Tibial nerve (tissue), 4 donors: ENCODE measurements around the gene FCSK. TPM values are rescaled to one million over a fixed set of nuclear protein-coding genes. Genes with fewer than 3 reads are reported as not detected.

ENCODE experiments used
- DNase-seq, 2 donors: peaks; one replicate each; pipeline ENCODE4 v3.0.0-alpha.2; 2019; ENCODE audit warnings: low spot score in 2 of 2
- H3K27ac ChIP-seq, 4 donors: fragments of 200-600 bp; sonication (generic) in 3 of 4; one replicate each; pipeline ENCODE4 v1.5.1; 2017 to 2019; ENCODE audit warnings: mild to moderate bottlenecking in 1 of 4
- H3K27me3 ChIP-seq, 2 donors: fragments of 200-600 bp; sonication (generic) in 1 of 2; one replicate each; pipeline versions ENCODE4 v1.5.1 to v1.6.0; 2017 to 2019
- H3K36me3 ChIP-seq, 3 donors: fragments of 200-600 bp; sonication (generic); one replicate each; pipeline ENCODE4 v1.5.1; 2018 to 2019
- H3K4me1 ChIP-seq, 4 donors: fragments of 200-600 bp; sonication (generic) in 3 of 4; one replicate each; pipeline ENCODE4 v1.5.1; 2017 to 2019
- H3K4me3 ChIP-seq, 4 donors: fragments of 200-600 bp; sonication (generic) in 3 of 4; one replicate each; pipeline ENCODE4 v1.5.1; 2017 to 2019; ENCODE audit warnings: mild to moderate bottlenecking in 1 of 4, moderate library complexity in 1 of 4
- H3K9me3 ChIP-seq, 4 donors: fragments of 200-600 bp; sonication (generic) in 3 of 4; one replicate each; pipeline ENCODE4 v1.5.1; 2017 to 2019
- EP300 ChIP-seq, 2 donors: sonication (generic); formaldehyde crosslinking; IDR thresholded peaks; one replicate each; pipeline ENCODE4 v1.6.1; 2017; ENCODE audit warnings: antibody characterized with exemption in 2 of 2, mild to moderate bottlenecking in 1 of 2
- POLR2A ChIP-seq, 2 donors: fragments of 450-650 bp; IDR thresholded peaks; one replicate each; pipeline ENCODE4 v1.6.1; 2017; ENCODE audit warnings: antibody characterized with exemption in 2 of 2, mild to moderate bottlenecking in 2 of 2, moderate library complexity in 2 of 2
- WGBS, 2 donors: methylation state at CpG; one replicate each; pipeline ENCODE4 v1.1.5; 2018; 5-methylcytosine and 5-hydroxymethylcytosine counted together
- total RNA-seq, 4 donors: library from RNA; depleted of rRNA; stranded (reverse); fragments of >200 nt; gene quantifications; one replicate each; pipeline ENCODE4 v1.1.0, GENCODE V29; 2016
- TF ChIP-seq, protein P1 (sequence below), 5 experiments: fragments of 200-600 bp in 3 of 5; fragments of 450-650 bp in 2 of 5; sonication (generic) in 3 of 5; IDR thresholded peaks; one replicate each; pipeline ENCODE4 v1.5.1; 2016 to 2019; ENCODE audit warnings: antibody characterized with exemption in 5 of 5, mild to moderate bottlenecking in 3 of 5, moderate library complexity in 2 of 5

FCSK gene
- total RNA-seq, 4 donors from 2014 or later, result 21.3 to 53.1 (median 37.9) TPM

- no peak overlapping the region for H3K4me3 ChIP-seq
Measured at GRCh38 chr16:70416748-70417616, 37.4 kb upstream of the FCSK start.

GRCh38 chr16:70417661-70418060, 36.7 kb upstream of the FCSK start:
- Histone ChIP-seq H3K27me3 (no peaks in the 10 kb centered on the region), H3K4me1 (peaks cover 0 to 53% (median 26%) of the 10 kb centered on the region in 4 donors), H3K36me3 (peaks cover 0 to 2% (median 0%) of the 10 kb centered on the region in 3 donors), H3K9me3 (no peaks in the 10 kb centered on the region), H3K27ac (no peak overlapping the region), H3K4me3 (no peak overlapping the region)
- WGBS, 2 donors, result 59 to 65% methylated on average over 7 of the region's 7 CpGs
- TF ChIP-seq POLR2A (IDR thresholded peaks at IDR 0.05) (no peak), EP300 (IDR thresholded peaks at IDR 0.05) (no peak)
- TF ChIP-seq, protein P1, sequence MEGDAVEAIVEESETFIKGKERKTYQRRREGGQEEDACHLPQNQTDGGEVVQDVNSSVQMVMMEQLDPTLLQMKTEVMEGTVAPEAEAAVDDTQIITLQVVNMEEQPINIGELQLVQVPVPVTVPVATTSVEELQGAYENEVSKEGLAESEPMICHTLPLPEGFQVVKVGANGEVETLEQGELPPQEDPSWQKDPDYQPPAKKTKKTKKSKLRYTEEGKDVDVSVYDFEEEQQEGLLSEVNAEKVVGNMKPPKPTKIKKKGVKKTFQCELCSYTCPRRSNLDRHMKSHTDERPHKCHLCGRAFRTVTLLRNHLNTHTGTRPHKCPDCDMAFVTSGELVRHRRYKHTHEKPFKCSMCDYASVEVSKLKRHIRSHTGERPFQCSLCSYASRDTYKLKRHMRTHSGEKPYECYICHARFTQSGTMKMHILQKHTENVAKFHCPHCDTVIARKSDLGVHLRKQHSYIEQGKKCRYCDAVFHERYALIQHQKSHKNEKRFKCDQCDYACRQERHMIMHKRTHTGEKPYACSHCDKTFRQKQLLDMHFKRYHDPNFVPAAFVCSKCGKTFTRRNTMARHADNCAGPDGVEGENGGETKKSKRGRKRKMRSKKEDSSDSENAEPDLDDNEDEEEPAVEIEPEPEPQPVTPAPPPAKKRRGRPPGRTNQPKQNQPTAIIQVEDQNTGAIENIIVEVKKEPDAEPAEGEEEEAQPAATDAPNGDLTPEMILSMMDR (IDR thresholded peaks at IDR 0.05), result no peak
- DNase-seq, result no peak

More at GRCh38 chr16:70416748-70417616, 37.4 kb upstream of the FCSK start:
- Histone ChIP-seq H3K9me3 (no peaks in the 10 kb centered on the region), H3K27me3 (no peaks in the 10 kb centered on the region), H3K36me3 (peaks cover 0 to 9% (median 0%) of the 10 kb centered on the region in 3 donors), H3K4me1 (peaks cover 0 to 48% (median 26%) of the 10 kb centered on the region in 4 donors), H3K27ac (no peak overlapping the region)
- 79 to 82% methylated on average over 17 of the region's 17 CpGs for WGBS, 2 donors
- DNase-seq, result no peak
- TF ChIP-seq, protein P1 (IDR thresholded peaks at IDR 0.05), result no peak

DNA sequence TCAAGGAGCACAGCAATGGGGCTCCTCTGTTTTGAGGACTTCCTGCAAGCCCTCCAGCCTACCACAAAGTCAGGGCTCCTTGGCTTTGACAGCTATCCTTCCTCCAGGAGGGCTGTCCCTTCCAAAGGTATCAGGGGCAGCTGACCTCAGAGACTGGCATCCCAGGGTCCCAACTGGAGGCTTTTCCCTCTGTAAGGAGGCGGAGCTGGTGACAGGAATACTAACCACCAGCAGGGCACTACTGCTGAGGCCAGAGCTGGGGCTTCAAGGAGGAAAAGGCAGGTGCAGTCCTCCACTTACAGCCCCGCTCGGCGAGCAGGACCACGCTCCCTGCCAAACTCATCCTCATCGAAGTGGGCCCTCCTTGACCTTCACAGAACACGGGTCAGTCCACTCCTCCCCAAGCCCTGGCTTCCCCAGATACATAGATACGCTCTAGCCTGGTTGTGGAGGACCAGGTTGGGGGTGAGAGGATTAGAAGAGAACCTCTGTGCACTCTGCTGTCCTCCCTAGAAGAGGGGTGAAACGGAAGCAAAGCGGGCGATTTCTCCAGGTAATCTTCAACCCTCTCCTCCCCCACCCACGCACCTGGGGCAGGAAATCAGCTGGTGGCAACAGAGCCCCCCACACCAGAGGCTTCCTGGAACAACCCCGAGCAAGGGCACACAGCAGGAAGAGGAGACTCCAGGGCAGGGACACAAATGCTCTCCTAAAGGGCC, 36.0 kb upstream of the FCSK start:
- H3K4me1 ChIP-seq, result peaks cover 0 to 61% (median 26%) of the 10 kb centered on the region in 4 donors
- no peak overlapping the region for H3K27ac ChIP-seq
- H3K36me3 ChIP-seq, result no peaks in the 10 kb centered on the region
- no peaks in the 10 kb centered on the region for H3K27me3 ChIP-seq
- H3K9me3 ChIP-seq, result no peaks in the 10 kb centered on the region
- TF ChIP-seq POLR2A (IDR thresholded peaks at IDR 0.05) (no peak), EP300 (IDR thresholded peaks at IDR 0.05) (no peak)
- TF ChIP-seq, protein P1 (IDR thresholded peaks at IDR 0.05), result no peak
- H3K4me3 ChIP-seq, result no peak overlapping the region
- whole genome bisulfite sequencing, 2 donors, result 60 to 74% methylated on average over 10 to 13 of the region's 13 CpGs
- no peak for DNase-seq

- TF ChIP-seq EP300 (IDR thresholded peaks at IDR 0.05) (no peak), POLR2A (IDR thresholded peaks at IDR 0.05) (no peak)
- TF ChIP-seq, protein P1 (IDR thresholded peaks at IDR 0.05), result no peak
- no peaks in the 10 kb centered on the region for H3K36me3 ChIP-seq
- 65 to 66% methylated on average over 2 of the region's 5 CpGs for WGBS, 2 donors
- H3K27ac ChIP-seq, result peak overlapping the region in 1 of 4 donors; percentile 0
- no peaks in the 10 kb centered on the region for H3K9me3 ChIP-seq
- no peak overlapping the region for H3K4me3 ChIP-seq
- H3K27me3 ChIP-seq, result no peaks in the 10 kb centered on the region
- no peak for DNase-seq
- peaks cover 0 to 61% (median 26%) of the 10 kb centered on the region in 4 donors for H3K4me1 ChIP-seq
Measured at GRCh38 chr16:70418993-70419318, 35.4 kb upstream of the FCSK start.
